HG03378 (cell line): Measurements from ENCODE around the gene RUNDC3A.

Source experiments
- ATAC-seq: cut with Tn5 transposase; IDR thresholded peaks from one replicate; pipeline ENCODE4 v1.9.1; 2021; ENCODE audit warnings: mild to moderate bottlenecking, moderate library complexity; ENCODE audit not compliant: unreplicated experiment

The RUNDC3A gene

GRCh38 chr17:44308320-44308818 lies at the start of gene RUNDC3A:
RUNDC3A (plus strand) TSS chr17:44308601; CDS start chr17:44308833, 232 bp downstream.
- ATAC-seq = no peak

GRCh38 chr17:44258811-44259351 lies 49.5 kb upstream of the RUNDC3A start:
- ATAC-seq = no peak

DNA sequence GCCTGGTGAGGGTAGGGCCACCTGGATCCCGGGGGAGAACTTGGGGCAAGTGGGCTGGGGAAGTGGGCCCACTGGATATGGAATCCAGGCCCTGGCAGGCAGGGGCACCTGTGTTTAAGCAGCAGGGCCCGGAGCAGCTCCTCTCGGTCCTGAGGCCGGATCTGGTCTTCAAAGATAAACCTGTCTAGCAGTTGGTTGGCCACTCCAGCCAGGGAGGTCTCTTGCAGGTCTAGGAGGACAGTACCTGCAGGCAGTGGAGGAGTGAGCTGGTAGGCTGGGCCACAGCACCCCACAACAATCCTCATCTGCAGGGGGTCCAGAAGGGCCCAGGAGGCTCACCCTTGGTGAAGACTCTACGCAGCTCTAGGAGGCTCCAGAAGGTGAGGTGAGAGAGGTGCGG lies 48.1 kb upstream of the RUNDC3A start:
- ATAC-seq = no peak

GRCh38 chr17:44262654-44263225 lies 45.7 kb upstream of the RUNDC3A start:
- no peak for ATAC-seq

DNA sequence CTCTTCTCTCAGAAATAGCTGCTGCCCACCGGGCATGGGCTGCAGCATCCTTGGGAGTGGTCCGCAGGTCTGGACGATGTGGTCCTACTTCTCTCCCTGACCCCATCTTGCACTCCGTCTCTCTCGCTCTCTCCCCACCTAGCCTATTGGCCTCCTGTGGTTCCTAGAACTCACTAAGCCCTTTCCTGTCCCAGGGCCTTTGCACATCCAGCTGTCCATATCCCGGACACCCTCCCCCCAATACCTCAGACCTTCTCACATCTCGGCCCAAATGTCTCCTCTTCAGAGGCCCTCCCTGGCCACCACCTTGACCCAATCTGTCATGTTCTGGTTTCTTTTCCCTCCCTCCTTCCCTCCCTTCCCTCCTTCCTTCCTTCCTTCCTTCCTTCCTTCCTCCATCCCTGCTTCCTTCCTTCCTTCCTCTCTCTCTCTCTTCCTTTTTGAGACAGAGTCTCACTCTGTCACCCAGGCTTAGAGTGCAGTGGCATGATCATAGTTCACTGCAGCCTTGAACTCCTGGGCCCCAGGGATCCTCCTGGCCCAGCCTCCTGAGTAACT lies 45.0 kb upstream of the RUNDC3A start:
- ATAC-seq = no peak

GRCh38 chr17:44266402-44267164 lies 41.8 kb upstream of the RUNDC3A start:
- no peak for ATAC-seq

DNA sequence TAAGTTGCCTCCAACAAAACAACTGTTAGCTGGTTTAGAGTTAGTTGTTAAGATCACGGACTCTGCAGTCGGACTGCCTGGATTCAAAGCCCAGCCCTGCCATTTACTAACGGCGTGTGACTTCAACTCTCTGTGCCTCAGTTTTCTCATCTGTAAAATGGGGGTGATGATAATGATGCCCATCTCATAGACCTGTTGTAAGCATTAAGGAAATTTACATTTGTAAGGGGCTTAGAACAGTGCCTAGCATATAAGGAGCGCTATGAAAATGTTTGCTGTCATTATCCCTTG lies 41.3 kb upstream of the RUNDC3A start:
- no peak for ATAC-seq

DNA sequence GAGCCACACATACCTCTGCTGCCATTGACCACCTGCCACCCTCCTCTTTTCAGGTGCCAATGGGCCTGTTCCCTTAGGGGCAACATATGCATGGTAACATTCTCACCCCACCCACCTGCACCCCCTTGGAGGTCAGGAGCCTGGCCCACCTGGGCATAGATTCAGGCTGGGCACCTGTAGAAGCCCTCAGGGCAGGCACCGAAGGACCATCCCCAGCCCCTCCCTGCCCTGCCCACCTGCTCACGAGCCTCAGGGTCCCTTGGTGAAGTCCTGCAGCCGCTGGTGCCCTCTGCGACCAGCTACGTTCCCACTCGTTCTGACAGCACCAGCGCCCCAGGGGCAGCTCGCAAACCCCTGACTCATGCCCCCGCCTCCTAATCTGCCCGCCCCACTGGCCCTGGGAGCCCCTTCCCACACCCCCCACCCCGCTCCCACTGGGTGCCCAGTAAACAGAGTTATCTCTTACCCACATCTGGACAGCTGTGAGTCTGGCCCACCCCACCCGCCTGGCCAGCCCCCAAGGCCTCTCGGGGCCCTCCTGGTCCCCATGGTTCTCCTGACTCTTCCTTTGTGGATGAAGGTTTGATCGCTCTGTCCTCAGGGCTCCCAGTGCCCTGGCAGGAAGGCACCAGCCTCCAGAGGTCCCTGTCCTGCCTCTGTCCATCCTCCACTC lies 40.4 kb upstream of the RUNDC3A start, which contains the start of gene SLC4A1:
Gene SLC4A1, minus strand, starts transcription at position 318 of the 673 bp plus-strand sequence. CDS start 5,269 bp downstream, outside the sequence.
- ATAC-seq = no peak

- ATAC-seq = no peak
Observed at GRCh38 chr17:44268709-44269534, 39.5 kb upstream of the RUNDC3A start.

DNA sequence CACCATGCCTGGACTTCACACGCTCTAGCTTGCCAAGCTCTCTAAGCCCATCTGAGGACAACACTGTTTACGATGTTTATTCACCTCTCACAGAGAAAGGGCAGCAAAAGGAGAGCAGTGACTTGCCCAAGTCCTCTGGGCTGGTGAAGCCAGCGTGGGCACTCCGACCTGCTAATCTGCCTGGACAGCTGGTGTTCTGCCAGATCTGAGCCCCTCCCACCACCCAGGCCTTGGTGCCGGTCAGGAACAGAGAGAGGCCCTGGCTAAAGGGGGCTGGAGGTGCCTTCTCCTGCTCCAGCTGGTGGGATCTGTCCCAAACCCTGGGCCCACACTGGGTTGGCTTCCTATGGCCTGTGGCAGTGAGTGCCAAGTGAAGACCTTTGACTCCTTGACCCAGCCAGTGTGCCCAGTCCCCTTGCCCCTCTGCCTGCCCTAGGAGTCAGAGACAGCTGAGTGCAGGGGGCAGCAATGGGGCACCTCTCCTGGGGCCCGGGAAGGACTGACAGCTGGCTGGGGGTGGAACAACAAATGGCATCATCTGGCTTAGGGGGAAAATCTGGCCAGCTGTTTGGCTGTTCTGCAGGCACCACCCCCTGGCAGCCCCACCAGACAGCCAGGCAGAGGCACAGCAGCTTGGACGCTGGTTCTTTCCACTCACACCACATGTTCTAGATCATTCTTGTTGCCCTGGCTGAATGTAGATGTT lies 38.7 kb upstream of the RUNDC3A start:
- ATAC-seq = no peak

DNA sequence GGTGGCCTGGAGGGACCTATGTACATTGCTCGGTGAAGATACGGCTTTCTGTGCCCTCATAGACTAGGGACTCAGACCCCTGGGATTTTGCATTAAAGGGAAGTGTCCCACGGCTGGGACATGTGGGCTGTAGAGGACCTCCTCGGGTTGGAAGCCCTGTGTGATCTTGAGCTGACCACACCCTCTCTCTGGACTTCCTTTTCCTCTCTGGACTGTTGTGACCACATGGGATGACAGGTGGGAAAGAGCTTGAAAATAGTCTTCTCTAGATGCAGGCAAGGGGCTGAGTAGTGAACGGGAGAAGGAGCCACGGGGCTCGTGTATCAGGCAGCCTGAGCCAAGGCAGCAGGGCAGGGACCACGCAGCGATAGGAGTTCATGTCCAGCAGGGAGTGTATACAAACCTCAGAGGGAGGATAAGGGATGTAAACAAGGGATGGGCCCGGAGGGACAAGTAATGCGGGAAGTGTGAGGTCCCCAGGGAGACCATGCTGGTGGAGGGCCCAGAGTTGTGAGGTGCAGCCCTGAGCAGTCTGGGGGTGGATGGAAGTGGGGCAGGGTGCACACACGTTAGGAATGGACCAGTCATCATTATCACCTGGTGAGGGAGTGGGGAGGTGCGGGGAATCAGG lies 36.0 kb upstream of the RUNDC3A start:
- ATAC-seq = no peak

GRCh38 chr17:44272954-44273353 lies 35.4 kb upstream of the RUNDC3A start:
- ATAC-seq = no peak

GRCh38 chr17:44273607-44274006 lies 34.8 kb upstream of the RUNDC3A start:
- no peak for ATAC-seq

- no peak for ATAC-seq
Observed at GRCh38 chr17:44277976-44278375, 30.4 kb upstream of the RUNDC3A start.

GRCh38 chr17:44279346-44279665 lies 29.1 kb upstream of the RUNDC3A start:
- no peak for ATAC-seq

- ATAC-seq = no peak
Observed at GRCh38 chr17:44279666-44280391, 28.6 kb upstream of the RUNDC3A start.

DNA sequence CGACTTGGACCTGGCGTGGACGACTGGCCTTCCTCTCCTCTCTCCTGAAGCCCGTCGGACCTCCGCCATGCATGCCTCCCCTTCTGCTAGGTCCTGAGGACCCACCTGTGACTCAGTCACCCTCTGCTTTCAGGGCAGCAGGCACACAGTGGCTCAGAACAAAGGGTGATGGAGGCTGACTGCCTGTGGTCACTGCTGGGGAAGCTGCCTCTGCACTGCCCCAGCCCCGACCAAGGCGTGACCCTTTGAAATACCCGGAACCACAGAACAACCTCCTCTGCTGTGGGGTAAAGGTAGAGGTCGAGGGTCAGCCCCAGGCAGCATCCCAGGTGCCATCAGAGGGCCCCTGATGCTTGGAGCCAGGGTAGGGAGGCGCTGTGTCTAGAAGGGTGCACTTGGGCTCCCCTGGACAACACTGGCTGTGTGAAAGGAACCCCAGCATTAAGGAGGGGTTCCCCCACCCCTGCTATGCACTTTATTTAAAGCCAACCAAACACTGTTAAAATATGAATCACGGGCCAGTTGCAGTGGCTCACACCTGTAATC lies 27.9 kb upstream of the RUNDC3A start:
- ATAC-seq = no peak

DNA sequence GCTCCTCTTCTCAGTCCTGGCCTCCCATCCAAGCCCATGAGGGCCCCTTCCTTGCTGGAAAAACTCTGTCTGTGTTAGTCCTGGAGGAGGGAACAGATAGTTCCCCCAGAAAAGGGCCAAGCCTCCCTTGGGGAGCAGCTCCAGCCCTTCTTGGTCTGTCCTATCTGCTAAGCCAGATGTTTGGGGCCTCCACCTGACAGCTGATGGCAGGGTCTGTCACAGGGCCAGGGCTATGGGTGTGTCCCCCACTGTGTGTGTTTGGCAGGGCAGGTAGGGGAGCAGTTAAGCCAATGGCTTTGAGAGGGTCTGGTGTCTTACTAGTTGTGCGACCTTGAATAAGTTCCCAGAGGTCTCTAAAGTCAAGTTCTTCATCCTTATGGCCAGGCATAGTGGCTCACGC lies 26.8 kb upstream of the RUNDC3A start:
- no peak for ATAC-seq

DNA sequence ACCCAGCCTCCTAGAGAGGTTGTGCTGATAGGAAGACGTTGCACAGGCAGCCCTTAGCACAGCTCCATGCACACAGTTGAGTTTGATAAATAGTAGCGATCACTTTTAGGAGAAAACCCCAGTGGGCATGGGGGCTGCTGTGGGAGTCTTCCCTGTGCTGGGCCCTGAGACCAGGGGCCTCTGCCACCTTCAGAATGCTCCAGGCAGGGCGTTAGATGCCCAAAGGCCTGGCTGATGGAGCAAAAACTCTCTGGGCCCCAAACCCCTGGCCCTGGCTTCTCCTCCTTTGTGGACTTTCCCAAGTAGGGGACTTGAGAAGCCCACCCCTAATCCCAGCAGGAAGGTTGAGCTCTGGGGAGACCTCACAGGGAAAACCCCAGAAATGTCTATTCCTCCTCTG lies 26.1 kb upstream of the RUNDC3A start:
- no peak for ATAC-seq
